OCI-LY7 (cell line): ENCODE measurements around the gene OR5B21. TPM values are rescaled to one million over a fixed set of nuclear protein-coding genes. Genes with fewer than 3 reads are reported as not detected.
A peak's percentile ranks its signal among the peaks of the same experiment; 100 is the strongest.

Experiments used
- BruUV-seq: library from RNA; stranded (reverse); fragments of 400-500 nt; replicated peaks from 2 replicates; lab custom pipeline; 2021; lab: Mats Ljungman, UMichigan
- CTCF ChIA-PET: fragments of 300-600 bp; sonication (Branson Sonifier 250); formaldehyde crosslinking; loops from one replicate; lab custom pipeline; 2022; ENCODE audit warnings: antibody characterized with exemption; ENCODE audit not compliant: unreplicated experiment; lab: Charles Lee
- POLR2A ChIA-PET: fragments of 300-600 bp; sonication (Branson Sonifier 250); formaldehyde crosslinking; loops from one replicate; lab custom pipeline; 2022; ENCODE audit warnings: antibody characterized with exemption; lab: Charles Lee
- DNase-seq: peaks from one replicate; pipeline ENCODE4 v3.0.0-alpha.2; 2015; ENCODE audit warnings: low spot score
- H2AFZ ChIP-seq: fragments of 200-600 bp; sonication (generic), shearing (Covaris generic); 2 replicates; pipeline ENCODE4 v1.6.1; 2014; ENCODE audit warnings: mild to moderate bottlenecking, antibody characterized with exemption, low read length, moderate library complexity
- H3K27ac ChIP-seq: fragments of 200-600 bp; sonication (generic); 2 replicates; pipeline ENCODE4 v1.5.1; 2014; ENCODE audit warnings: mixed run types, low read depth, mild to moderate bottlenecking, moderate library complexity, low read length, inconsistent platforms; ENCODE audit not compliant: poor library complexity, severe bottlenecking
- H3K36me3 ChIP-seq: fragments of 200-600 bp; sonication (generic); 2 replicates; pipeline ENCODE4 v1.6.1; 2014; ENCODE audit warnings: mild to moderate bottlenecking, antibody characterized with exemption, low read length, moderate library complexity, mixed read lengths; ENCODE audit not compliant: insufficient read depth
- H3K4me1 ChIP-seq: fragments of 200-600 bp; sonication (generic); 2 replicates; pipeline ENCODE4 v1.5.1; 2014; ENCODE audit warnings: mild to moderate bottlenecking, low read length; ENCODE audit not compliant: insufficient read depth, poor library complexity, severe bottlenecking
- H3K4me2 ChIP-seq: fragments of 200-600 bp; sonication (generic); 2 replicates; pipeline ENCODE4 v1.6.1; 2014; ENCODE audit warnings: mild to moderate bottlenecking, low read length
- H3K4me3 ChIP-seq: fragments of 200-600 bp; sonication (generic); 2 replicates; pipeline ENCODE4 v1.5.1; 2014; ENCODE audit warnings: mild to moderate bottlenecking, low read depth, low read length; ENCODE audit not compliant: poor library complexity, severe bottlenecking
- H3K79me2 ChIP-seq: fragments of 200-600 bp; sonication (generic); 2 replicates; pipeline ENCODE4 v1.6.1; 2016; ENCODE audit warnings: low read depth, mild to moderate bottlenecking, low read length, moderate library complexity, mixed read lengths; ENCODE audit not compliant: insufficient read depth
- H3K9me2 ChIP-seq: fragments of 200-600 bp; sonication (generic); 2 replicates; pipeline ENCODE4 v1.6.1; 2016; ENCODE audit warnings: mild to moderate bottlenecking, low read length, mixed read lengths; ENCODE audit not compliant: insufficient read depth
- H3K9me3 ChIP-seq: fragments of 200-600 bp; sonication (generic); 2 replicates; pipeline ENCODE4 v1.6.1; 2014; ENCODE audit warnings: mild to moderate bottlenecking, mixed run types, low read length, mixed read lengths
- H4K20me1 ChIP-seq: fragments of 200-600 bp; sonication (generic); 2 replicates; pipeline ENCODE4 v1.6.1; 2014; ENCODE audit warnings: mild to moderate bottlenecking, antibody characterized with exemption, low read length, moderate library complexity, mixed read lengths; ENCODE audit not compliant: insufficient read depth
- EZH2phosphoT487 ChIP-seq: fragments of 200-600 bp; sonication (generic); IDR thresholded peaks from 2 replicates; pipeline ENCODE4 v1.6.1; 2018; ENCODE audit warnings: low read depth, borderline replicate concordance, mild to moderate bottlenecking, mixed run types, antibody characterized with exemption, low read length, moderate library complexity, mixed read lengths
- intact Hi-C: fragments of 100-400 bp; cut with micrococcal nuclease; formaldehyde crosslinking; loops from one replicate; pipeline ENCODE4 v1.10.0; 2022; ENCODE audit not compliant: unreplicated experiment
- total RNA-seq, 2 experiments: library from RNA; depleted of rRNA in 1 of 2; stranded (reverse); fragments of >200 nt in 1 of 2; shearing (Covaris generic) in 1 of 2; gene quantifications; 2 replicates each; pipeline ENCODE4 v1.2.3, GENCODE V29; 2014 to 2022
- TF ChIP-seq, protein P1 (sequence below): fragments of 200-600 bp; sonication (generic); conservative IDR thresholded peaks from 2 replicates; pipeline ENCODE4 v1.5.1; 2014; ENCODE audit warnings: mild to moderate bottlenecking, antibody characterized with exemption, low read length, moderate library complexity, mixed read lengths

OR5B21 gene
- total RNA-seq, 2 experiments from 2014 or later = 0.48 TPM; not detected in 1

DNA sequence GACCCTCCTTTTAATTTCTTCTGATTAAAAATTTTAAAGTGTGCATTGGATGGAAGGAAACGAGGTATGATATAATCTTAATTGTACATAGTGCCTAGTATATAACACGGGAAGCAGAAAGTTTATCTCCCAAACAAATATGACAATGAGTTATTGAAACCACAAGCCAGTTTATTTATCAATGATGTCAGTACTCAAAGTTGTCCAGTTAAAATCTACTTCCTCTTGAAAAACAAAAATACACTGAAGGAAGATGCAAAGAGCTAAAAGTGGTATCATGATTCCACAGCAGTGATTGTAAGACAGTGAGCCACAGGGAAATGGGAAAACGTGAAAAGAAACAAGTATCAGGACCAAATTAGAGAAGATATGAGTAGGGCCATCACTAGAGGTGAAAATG is 18.8 kb upstream of the OR5B21 start:
- BruUV-seq = no TSS peak
- H2AFZ ChIP-seq = no peak overlapping the region

DNA sequence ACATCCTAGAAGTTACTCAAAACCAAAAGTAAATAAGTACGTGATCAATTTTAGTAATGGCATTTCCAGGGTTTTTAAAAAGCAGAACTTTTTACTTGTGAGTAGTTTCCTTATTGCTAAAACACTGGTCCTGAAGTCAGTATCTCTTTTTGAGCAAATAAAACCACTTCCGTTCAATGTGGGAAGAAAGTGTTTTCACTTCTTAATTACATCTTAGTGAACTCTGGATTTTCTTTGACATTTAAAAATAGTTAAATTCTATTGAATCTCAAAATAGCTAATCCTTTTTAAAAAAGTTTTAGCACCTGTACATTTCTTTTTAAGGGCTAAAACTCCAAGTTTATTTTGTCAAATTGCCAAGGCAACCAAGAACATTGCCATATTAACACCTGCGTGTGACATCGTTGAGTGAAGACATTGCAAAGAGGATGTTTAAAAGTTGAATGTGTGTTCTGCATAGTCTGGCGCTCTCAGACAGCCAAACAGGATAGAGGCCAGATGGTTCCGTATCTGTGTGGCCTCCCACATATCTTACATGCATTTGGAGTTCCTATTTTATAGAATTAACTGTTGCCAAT is 17.2 kb upstream of the OR5B21 start:
- no peaks in the 10 kb centered on the region for H3K9me3 ChIP-seq
- ChIA-PET CTCF (no interaction called here), POLR2A (interaction anchor here (0.7 to 2.3 kb wide), 4 partner anchors 16 to 52 kb away, joined by 3 to 9 read pairs (median 5); partner anchors contain the start of gene LPXN)
- H3K9me2 ChIP-seq = no peaks in the 10 kb centered on the region
- H3K4me2 ChIP-seq = peak overlapping the region; percentile 61
- BruUV-seq = no TSS peak
- H2AFZ ChIP-seq = no peak overlapping the region
- peaks cover 45% of the 10 kb centered on the region for H3K36me3 ChIP-seq
- peak; percentile 91 for DNase-seq
- H3K4me3 ChIP-seq = peak overlapping the region; percentile 23
- TF ChIP-seq, protein P1, sequence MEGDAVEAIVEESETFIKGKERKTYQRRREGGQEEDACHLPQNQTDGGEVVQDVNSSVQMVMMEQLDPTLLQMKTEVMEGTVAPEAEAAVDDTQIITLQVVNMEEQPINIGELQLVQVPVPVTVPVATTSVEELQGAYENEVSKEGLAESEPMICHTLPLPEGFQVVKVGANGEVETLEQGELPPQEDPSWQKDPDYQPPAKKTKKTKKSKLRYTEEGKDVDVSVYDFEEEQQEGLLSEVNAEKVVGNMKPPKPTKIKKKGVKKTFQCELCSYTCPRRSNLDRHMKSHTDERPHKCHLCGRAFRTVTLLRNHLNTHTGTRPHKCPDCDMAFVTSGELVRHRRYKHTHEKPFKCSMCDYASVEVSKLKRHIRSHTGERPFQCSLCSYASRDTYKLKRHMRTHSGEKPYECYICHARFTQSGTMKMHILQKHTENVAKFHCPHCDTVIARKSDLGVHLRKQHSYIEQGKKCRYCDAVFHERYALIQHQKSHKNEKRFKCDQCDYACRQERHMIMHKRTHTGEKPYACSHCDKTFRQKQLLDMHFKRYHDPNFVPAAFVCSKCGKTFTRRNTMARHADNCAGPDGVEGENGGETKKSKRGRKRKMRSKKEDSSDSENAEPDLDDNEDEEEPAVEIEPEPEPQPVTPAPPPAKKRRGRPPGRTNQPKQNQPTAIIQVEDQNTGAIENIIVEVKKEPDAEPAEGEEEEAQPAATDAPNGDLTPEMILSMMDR = no peak
- no peak for TF ChIP-seq EZH2phosphoT487
- peaks cover 39% of the 10 kb centered on the region for H3K4me1 ChIP-seq
- peak overlapping the region; percentile 85 for H3K27ac ChIP-seq
- intact Hi-C loops = loop anchor here (1.0 to 10.0 kb wide), 2 partner anchors 52 to 780 kb away; partner anchors contain the start of gene SELENOH
- no peaks in the 10 kb centered on the region for H4K20me1 ChIP-seq
- no peaks in the 10 kb centered on the region for H3K79me2 ChIP-seq

More for the DNA sequence above, 18.8 kb upstream of the OR5B21 start:
- H3K9me3 ChIP-seq = no peaks in the 10 kb centered on the region
- ChIA-PET POLR2A (interaction anchor here (0.7 to 2.3 kb wide), 6 partner anchors 27 to 581 kb away, joined by 3 to 9 read pairs (median 4); no protein-coding TSS in a partner anchor), CTCF (no interaction called here)
- H3K36me3 ChIP-seq = peaks cover 59% of the 10 kb centered on the region
- no peak overlapping the region for H3K27ac ChIP-seq
- peak overlapping the region; percentile 61; the same call in 1 of the 2 replicates for H3K4me2 ChIP-seq
- DNase-seq = no peak
- H3K79me2 ChIP-seq = no peaks in the 10 kb centered on the region
- H3K4me3 ChIP-seq = no peak overlapping the region
- no peaks in the 10 kb centered on the region for H4K20me1 ChIP-seq
- no peak for TF ChIP-seq EZH2phosphoT487
- TF ChIP-seq, protein P1 = no peak
- no peaks in the 10 kb centered on the region for H3K9me2 ChIP-seq
- intact Hi-C loops = loop anchor here (10.0 kb wide), 1 partner anchor 782 kb away; the partner anchor contains the start of gene SELENOH
- H3K4me1 ChIP-seq = peaks cover 39% of the 10 kb centered on the region
